Hepatic stellate cell (primary cell): Measurements from ENCODE around the gene ZBTB8A.
"Not testable (repeated sequence)": the region's sequence is repeated elsewhere in the genome, so short reads cannot be mapped to it uniquely, and the experiment has no call there.

Source experiments
- DNase-seq: peaks from one replicate; pipeline ENCODE4 v3.0.0; 2011; ENCODE audit warnings: low spot score

ZBTB8A gene

DNA sequence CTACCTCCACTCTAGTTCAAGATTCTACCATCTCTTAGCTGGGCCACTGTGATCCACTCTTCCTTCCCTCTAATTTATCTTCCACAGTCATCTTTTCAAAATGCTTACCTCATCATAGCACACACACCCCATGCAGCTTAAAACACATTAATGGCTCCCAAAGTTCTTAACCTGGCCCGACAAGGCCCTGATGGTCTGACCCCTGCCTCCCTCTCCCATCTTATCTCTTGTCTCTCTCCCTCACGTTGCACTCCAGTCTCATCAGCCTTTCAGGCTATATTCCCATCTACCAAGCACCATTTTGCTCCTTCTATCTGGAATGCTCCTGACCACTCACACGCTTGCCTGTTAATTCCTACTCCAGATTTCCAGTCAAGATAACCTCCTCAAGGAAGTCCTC is 2.5 kb upstream of the ZBTB8A start:
- no peak for DNase-seq

DNA sequence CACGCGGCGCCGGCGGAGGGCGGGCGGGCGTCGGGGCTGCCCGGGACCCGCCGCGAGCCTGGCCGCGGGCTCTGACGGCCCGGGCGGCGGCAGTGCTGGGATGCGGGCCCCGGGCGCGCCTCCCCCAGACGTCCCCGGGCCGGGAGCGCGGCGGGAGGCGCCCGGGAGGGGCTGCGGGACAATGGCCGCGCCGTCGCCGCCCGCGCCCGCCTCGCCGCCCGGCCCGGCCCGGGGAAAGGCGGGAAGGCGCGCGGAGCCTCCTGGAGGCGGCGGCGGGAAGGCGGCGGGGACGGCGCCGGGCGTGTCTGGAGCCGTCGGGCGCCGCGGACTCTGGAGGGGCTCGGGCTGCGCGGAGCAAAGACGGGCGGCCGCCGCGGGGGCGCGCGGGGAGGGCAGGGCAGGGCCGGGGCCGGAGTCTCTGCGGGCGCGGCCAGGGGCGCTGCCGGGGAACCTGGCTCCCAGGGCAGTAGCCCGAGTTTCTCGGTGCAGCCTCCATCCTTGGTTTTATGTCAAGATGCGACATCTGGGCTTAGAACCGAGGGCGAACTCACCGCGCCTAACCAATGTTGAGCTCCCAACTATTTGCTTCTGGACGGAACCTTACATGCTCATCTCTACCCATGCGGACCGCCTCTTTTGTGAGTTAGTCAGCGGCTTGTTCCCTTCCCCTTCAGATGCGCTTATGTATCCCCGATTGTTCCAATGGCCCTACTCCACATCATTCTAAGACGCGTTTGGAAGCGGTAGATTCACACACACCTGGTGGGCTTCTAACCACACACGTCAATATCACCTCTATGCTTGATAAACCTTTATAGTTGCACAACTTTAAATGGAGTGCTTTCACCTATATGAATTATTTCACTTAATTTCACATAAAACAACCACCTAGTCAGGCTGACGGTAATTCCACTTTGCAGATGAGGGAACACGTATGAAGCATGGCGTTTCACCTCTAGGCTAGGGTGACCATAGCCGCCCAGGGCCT is 651 bp downstream of the ZBTB8A start:
- peak; percentile 44 for DNase-seq

GRCh38 chr1:32540605-32541004 is 1.4 kb downstream of the ZBTB8A start:
- DNase-seq = no peak

DNA sequence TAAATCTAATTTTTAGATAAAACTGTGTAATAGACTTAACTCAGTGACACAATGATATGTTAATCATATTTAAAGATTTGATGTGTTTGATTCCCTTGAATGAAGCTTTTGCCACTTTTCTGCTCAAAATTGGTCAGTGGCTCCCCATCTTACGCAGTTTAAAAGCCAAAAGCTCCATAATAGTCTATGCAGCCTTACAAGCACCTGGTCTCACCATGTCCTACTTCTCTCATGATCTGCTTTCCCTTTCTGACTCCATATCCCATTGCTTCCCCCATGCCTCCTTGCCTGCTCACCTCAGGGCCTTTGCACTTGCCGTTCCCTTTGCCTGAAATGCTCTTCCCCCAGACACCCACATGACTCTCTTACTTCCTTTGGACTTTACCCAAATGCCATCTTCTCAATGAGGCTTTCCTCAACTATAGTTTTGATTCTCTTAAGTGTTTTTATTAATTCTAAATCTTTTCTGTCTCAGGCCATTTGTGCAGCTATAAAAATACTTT is 1.9 kb downstream of the ZBTB8A start:
- DNase-seq = no peak

- no peak for DNase-seq
Observed at GRCh38 chr1:32546611-32547010, 7.4 kb downstream of the ZBTB8A start.

DNA sequence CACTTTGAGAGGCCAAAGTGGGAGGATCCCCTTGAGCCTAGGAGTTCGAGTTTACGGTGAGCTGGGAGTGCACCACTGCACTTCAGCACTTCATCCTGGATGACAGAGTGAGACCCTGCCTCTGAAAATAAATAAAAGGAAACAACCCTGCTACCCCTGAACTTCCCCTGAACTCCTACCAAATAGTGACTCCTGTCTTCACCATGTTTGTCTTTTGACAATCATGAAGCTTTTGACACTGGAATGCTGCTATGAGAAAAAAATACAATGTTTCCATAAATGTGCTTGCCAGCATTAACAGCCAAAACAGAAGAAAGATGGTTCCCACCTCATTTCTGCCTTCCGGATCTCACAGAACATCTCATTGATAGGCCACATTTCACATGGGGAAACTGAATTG is 10.4 kb downstream of the ZBTB8A start:
- DNase-seq = no peak

DNA sequence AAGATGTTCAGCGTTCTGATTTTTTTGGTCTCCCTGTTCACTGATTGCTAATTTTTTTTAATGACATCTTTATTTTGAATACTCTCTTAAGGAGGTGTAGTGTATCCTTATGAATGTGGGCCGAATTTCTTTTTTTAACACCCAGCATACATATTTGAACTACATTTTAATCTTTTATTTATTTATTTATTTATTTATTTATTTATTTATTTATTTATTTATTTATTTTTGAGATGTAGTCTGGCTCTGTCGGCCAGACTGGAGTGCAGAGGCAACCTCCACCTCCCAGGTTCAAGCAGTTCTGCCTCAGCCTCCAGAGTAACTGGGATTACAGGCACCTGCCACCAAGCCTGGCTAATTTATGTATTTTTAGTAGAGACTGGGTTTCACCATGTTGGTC is 15.1 kb downstream of the ZBTB8A start:
- no peak for DNase-seq

GRCh38 chr1:32557035-32557434 is 17.8 kb downstream of the ZBTB8A start:
- not testable (repeated sequence) for DNase-seq

DNA sequence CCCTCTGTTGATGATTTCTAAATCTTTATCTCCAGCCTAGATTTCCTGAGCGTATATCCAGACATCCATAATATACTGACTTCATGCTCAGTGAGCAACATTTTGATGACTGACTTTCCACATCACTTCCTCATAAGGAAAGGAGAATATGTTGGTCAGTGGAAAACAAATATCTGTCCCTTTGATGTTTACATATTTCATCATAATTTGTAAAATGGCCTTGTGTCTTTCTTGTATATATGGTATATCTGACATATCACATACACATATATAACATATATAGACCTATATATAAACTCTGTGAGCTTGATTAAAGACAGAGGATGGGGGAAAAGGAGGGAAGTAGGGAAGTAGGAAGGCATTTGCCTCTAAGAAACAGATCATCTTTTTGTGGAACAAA is 18.6 kb downstream of the ZBTB8A start:
- no peak for DNase-seq

DNA sequence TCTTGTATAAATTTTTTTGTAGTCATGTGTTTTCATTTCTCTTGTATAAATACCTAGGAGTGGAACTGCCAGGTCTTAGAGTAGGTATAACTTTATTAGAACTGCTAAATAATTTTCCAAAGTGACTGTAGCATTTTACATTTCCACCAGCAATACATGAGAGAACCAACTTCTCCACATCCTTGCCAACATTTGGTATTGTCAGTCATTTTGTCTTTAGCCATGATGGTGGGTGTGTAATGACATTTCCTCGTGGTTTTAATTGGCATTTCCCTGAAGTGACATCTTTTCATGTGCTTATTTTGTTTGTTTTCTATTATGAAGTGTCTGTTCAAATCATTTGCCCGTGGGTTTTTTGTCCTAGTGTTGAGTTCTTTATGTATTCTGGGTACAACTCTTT is 29.7 kb downstream of the ZBTB8A start:
- no peak for DNase-seq

DNA sequence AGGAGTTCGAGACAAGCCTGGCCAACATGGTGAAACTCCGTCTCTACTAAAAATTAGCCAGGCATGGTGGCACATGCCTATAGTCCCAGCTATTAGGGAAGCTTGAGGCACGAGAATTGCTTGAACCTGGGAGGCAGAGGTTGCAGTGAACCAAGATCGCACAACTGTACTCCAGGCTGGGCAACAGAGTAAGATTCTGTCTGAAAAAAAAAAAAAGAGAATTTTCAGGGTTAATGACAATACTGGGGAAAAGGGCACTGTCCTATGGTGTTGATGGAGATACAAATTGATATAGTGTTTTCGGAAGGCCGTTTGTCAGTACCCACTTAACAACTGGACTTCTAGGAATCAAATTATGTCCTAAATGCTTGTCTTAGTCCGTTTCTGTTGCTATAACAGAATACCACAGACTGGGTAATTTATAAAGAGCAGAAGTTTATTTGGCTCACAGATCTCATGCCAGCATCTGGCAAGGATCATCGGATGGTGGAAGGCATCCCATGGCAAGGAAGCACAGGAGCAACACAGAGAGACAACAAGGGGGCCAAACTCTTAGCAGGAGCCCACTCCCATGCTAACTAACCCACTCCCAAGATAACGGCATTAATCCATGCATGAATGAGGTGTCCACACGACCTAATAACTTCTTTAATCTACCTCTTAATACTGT is 41.3 kb downstream of the ZBTB8A start:
- DNase-seq = no peak

DNA sequence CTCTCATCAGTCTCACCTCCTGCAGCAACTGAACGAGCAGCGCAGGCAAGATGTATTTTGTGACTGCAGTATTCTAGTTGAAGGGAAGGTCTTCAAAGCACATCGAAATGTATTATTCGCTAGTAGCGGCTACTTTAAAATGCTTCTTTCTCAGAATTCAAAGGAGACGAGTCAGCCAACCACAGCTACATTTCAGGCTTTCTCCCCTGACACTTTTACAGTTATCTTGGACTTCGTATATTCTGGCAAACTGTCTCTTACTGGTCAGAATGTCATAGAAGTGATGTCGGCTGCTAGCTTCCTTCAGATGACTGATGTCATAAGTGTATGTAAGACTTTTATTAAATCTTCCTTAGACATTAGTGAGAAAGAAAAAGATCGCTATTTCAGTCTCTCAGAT is 53.7 kb downstream of the ZBTB8A start:
- no peak for DNase-seq

- no peak for DNase-seq
Observed at GRCh38 chr1:32600034-32600433, 60.8 kb downstream of the ZBTB8A start.

GRCh38 chr1:32605711-32606424 is 66.6 kb downstream of the ZBTB8A start:
- DNase-seq = no peak

DNA sequence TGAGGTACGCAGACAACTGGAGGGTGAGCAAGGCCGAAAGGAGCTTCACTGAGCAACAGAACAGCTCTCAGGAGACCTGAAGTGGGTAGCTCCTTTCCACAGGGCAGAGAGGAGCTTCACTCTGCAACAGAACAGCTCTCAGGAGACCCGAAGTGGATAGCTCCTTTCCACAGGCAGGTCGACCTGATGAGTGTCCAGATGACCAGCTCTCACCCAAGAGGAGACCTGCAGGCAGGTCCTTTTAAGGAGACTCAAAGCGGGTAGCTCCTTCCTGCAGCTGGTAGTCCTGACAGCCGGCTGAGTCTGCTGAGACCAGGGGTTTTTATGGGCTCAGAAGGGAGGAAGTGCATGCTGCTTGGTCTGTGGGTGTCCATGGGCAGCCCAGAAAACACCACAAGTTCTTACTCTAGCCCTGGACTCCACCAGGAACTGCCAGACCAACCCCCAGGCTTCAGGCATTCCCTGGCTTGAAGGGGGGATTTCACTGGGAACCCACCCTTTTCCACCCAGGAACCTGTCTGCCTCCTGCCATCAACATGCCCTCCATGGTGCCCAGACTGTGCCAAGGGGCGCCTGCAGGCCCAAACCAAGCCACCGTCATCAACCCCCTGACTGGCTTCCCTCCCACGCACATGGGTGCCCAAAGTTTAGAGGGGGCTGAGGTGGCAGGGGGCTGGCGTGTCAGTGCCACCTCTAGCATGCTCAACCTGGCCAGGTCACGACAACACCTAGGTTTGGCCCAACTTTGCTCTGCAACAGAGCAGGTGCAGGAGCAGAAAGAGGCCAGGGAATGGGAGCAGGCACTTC is 67.5 kb downstream of the ZBTB8A start:
- DNase-seq = no peak

- DNase-seq = no peak
Observed at GRCh38 chr1:32609180-32609579, 70.0 kb downstream of the ZBTB8A start.

- DNase-seq = no peak
Observed at GRCh38 chr1:32611859-32612188, 72.6 kb downstream of the ZBTB8A start.

DNA sequence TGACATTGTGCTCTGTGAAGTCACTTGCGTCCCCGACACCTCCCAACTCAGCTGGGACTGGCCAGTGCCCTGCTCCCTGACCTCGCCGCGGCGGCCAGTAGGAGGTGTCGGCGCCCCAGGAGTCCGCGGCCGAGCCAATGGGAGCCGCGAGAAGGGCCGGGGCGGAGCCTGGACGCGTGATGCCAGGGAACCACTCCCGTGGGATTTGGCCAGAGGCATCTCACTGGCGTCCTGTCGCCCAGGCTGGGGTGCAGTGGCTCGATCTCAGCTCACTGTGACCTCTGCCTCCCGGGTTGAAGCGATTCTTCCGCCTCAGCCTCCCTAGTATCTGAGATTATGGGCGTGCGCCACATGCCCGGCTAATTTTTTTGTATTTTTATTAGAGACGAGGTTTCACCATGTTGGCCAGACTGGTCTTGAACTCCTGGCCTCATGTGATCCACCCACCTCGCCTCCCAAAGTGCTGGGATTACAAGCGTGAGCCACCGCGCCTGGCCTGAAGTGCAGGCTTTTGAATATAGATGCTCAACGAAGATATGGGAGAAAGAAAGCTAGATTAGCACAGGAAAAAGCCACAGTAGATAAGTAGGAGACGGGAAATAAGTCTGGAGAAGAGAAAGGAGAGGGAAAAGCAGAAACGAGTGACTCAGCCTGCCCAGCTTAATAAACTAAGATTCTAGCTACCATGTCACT is 73.1 kb downstream of the ZBTB8A start:
- DNase-seq = peak; percentile 90

DNA sequence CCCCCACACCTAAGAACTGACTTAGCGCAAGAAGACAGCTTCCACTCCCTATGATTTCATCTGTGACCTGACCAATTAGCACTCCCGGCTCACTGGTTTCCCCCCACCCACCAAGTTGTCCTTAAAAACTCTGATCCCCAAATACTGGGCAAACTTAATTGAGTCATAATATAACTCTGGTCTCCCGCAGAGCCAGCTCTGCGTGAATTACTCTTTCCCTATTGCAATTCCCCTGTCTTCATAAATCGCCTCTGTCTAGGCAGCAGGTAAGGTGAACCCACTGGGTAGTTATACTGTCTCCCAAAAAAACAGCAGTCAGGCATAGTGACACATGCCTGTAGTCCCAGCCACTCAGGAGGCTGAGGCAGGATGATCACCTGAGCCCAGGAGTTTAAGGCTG is 74.2 kb downstream of the ZBTB8A start:
- no peak for DNase-seq

DNA sequence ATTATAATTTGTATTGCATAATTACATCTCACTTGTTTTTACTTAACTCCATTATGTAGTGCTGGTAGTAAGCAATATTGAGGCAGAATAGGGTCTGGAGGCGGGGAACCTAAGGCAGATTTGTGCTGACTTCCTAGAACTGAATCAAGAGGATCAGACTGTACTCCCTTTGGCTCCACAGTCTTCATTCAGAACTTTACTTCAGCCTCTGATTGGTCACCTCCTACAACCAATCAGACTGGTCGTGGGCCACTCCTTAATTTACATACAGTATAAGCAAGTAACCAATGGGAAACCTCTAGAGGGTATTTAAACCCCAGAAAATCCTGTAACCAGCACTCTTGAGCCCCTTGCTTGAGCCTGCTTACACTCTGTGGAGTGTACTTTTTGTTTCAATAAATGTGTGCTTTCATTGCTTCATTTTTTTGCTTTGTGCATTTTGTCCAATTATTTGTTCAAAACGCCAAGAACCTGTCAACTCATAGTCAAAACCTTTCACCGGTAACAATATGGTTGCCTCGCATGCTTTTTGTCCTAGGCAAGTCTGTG is 79.5 kb downstream of the ZBTB8A start:
- DNase-seq = no peak
